NCI-H526 treated with DMSO at 0.1 percent for 48 hours (cell line): ENCODE data around the gene CAPG.
"Not testable (repeated sequence)": the region's sequence is repeated elsewhere in the genome, so short reads cannot be mapped to it uniquely, and the experiment has no call there.

Experiments
- DNase-seq: peaks from one replicate; lab custom pipeline; 2025; lab: John Stamatoyannopoulos, UW

CAPG gene

GRCh38 chr2:85396531-85397470 lies 13.4 kb downstream of the CAPG start:
- DNase-seq = no peak

- no peak for DNase-seq
These were observed 14.2 kb downstream of the CAPG start for GRCh38 chr2:85395912-85396475.

- no peak for DNase-seq
These were observed 15.2 kb downstream of the CAPG start for GRCh38 chr2:85394976-85395375.

GRCh38 chr2:85394261-85394681 lies 15.9 kb downstream of the CAPG start:
- DNase-seq = no peak

- DNase-seq = no peak
These were observed 16.3 kb downstream of the CAPG start for GRCh38 chr2:85393836-85394235.

- DNase-seq = no peak
These were observed 19.1 kb downstream of the CAPG start for GRCh38 chr2:85390941-85391669.

- no peak for DNase-seq
These were observed 21.2 kb downstream of the CAPG start for GRCh38 chr2:85388878-85389538.

GRCh38 chr2:85387754-85388153 lies 22.4 kb downstream of the CAPG start:
- no peak for DNase-seq

GRCh38 chr2:85385746-85386145 lies 24.4 kb downstream of the CAPG start:
- no peak for DNase-seq

- DNase-seq = no peak
These were observed 26.3 kb downstream of the CAPG start for GRCh38 chr2:85383850-85384249.

- DNase-seq = not testable (repeated sequence)
These were observed 27.0 kb downstream of the CAPG start for GRCh38 chr2:85383151-85383550.

- DNase-seq = no peak
These were observed 30.1 kb downstream of the CAPG start for GRCh38 chr2:85380048-85380447.

GRCh38 chr2:85378257-85378656 lies 31.9 kb downstream of the CAPG start:
- no peak for DNase-seq

- DNase-seq = no peak
These were observed 33.1 kb downstream of the CAPG start for GRCh38 chr2:85377083-85377482.

GRCh38 chr2:85376291-85377065 lies 33.7 kb downstream of the CAPG start:
- DNase-seq = no peak

GRCh38 chr2:85371045-85371444 lies 39.1 kb downstream of the CAPG start:
- no peak for DNase-seq

GRCh38 chr2:85369500-85369899 lies 40.7 kb downstream of the CAPG start:
- no peak for DNase-seq

- no peak for DNase-seq
These were observed 41.2 kb downstream of the CAPG start for GRCh38 chr2:85368921-85369320.

- DNase-seq = no peak
These were observed 43.0 kb downstream of the CAPG start for GRCh38 chr2:85367180-85367579.

GRCh38 chr2:85362653-85363387 lies 47.3 kb downstream of the CAPG start:
- DNase-seq = not testable (repeated sequence)

GRCh38 chr2:85357736-85358135 lies 52.4 kb downstream of the CAPG start:
- no peak for DNase-seq
